HG03025 (cell line): ENCODE data around the gene ZNF652.

Experiments used
- ATAC-seq: cut with Tn5 transposase; IDR thresholded peaks from one replicate; pipeline ENCODE4 v1.9.1; 2021; ENCODE audit warnings: mild to moderate bottlenecking, moderate library complexity; ENCODE audit not compliant: unreplicated experiment, low FRiP score

The ZNF652 gene

DNA sequence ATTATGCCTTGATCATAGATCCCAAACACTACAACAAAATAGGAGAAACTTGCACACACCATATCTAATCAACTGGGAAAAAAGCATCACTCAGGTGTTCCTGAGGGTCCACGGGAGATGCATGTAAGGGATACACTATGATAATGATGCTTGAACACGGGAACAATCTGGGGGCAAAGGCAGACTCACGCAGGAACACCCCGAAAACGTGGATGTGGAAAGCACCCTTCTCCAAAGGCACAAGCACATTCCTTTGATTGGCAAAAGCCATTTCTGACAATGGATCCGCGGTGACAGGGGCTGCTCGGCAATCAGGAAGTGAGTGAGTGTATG, 1.3 kb downstream of the ZNF652 start:
- ATAC-seq: no peak

DNA sequence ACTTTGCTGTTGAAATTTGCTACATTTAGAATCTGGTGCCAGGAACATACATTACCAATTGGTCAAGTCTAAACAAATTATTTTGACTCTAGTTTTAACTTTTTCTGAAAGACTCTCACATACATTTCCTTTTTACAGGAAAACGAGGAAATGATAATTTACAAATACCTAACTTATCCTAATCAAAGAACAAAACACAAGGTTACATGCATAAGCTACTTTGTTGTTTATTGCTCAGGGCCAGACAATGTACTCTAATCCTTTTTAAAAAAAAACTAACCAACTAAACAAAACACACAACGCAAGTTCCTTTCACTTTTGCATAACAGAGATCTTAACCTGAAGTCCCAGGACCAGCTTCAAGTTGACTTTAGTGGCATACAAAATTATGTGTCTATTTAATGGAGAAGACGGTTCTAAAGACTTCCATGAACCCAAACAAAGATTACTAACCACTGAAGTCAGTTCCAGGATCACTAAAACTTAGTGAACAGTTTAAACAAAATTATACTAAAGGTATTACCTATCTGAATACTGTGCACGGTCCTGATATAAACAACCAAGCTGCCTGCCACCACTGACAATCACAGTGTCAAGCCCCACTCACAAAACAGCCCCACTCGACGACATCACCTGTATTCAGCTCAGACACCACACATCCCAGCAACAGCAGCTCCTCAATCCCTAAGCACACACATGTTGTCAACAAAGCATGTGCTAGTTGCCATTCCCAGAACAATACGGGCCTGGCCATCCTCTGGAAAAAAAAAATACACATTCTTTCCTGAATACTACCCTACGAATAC, 1.9 kb downstream of the ZNF652 start:
- no peak for ATAC-seq

DNA sequence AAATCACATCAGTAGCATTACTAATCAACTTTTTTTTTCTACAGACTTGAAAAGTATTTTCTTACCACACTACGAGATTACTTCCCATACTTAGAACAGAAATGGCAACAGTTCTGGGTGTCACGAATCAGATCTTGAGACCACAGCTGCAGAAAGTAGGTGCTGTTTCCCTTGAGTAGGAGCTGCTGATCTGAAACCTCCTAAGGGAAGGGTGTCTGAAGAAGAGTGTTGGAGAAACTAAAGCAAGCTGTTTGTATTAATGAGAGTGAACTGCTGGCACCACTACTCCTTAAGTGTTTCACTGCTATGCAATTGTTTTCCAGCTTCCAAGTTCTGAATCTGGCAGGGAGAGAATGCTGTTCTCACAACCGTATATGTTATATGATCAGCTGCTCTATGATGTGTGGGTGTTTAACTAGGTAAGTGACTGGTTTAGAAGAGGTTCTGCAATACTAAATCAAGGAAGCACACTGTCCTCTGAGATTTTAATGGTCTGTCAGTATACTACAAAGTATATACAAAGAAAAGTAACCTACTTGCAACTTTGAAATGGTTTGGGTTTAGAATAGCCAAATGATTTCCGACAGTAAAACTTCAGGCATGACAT, 3.3 kb downstream of the ZNF652 start:
- ATAC-seq: no peak

DNA sequence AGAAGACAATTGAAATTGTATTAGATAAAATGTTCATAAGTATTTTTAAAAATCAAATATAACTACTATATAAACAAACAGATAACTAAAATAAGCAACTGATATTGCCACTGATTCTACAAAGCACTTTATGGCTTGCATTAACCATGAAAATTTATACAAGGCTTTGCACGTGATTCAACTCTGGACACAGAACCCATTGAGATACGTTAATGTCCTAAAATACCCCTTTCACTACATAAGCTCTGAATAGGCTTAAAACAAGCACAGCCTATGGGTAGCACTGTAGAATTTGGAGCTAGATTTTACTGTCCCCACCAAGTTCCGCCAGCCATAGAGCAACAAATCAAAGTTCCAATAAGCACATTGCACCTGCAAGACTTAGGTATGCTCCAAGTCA, 4.5 kb downstream of the ZNF652 start:
- ATAC-seq: no peak

DNA sequence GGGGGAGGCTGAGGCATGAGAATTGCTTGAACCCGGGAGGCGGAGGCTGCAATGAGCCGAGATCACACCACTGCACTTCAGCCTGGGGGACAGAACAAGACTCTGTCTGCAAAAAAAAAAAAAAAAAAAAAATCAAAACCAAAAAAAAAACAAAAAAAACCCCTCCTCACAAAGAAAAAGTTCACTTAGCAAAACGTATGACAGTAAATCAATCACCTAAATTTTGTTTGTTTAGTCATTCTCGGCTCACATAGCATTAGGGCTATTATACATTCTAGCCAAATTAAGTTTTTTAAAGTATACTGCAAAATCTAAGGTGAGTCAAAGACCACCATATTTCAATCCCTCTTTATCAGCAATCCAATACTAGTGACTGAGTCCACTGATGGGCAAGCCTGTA, 5.7 kb downstream of the ZNF652 start:
- ATAC-seq: no peak

DNA sequence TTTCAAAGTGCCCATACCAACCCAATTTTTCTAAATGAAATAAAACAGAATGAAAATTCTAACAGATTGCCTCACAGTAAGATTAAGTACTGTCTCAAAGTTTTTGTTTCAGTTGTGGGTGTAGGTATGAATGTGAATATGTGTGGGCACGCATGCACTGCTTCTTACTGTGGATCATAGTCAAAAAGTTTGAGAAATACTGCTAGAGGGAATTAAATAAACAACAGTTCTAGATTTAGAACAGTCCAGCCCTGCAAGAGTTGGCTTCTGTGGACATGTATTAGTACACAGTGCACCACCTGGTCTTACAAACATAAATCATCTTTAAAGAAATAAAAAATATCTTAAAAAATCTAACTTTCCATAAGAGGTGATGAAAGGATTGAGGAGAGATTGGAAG, 8.4 kb downstream of the ZNF652 start:
- ATAC-seq: no peak

DNA sequence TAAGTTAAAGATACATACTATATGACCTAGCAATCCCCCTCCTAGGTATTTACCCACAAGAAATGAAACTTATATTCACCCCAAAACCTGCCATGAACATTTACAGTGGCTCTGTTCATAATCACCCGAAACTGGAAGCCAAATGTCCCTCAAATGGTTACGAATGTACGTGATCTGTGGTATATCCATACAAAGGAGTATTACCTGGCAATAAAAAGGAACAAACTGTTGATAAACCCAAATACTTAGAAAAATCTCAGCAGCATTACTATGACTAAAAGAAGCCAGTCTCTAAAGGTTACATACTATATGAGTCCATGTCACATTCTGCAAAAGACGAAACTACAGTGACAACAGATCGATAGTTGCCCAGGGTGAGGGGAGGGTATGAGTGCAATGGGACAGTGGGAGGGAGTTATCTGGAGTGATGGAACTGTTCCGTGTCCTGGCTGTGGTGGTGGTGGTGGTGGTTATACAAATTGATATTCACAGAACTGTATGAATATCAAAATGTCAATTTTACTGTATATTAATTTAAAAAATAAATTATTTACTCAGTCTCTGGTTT, 9.4 kb downstream of the ZNF652 start:
- ATAC-seq: no peak

DNA sequence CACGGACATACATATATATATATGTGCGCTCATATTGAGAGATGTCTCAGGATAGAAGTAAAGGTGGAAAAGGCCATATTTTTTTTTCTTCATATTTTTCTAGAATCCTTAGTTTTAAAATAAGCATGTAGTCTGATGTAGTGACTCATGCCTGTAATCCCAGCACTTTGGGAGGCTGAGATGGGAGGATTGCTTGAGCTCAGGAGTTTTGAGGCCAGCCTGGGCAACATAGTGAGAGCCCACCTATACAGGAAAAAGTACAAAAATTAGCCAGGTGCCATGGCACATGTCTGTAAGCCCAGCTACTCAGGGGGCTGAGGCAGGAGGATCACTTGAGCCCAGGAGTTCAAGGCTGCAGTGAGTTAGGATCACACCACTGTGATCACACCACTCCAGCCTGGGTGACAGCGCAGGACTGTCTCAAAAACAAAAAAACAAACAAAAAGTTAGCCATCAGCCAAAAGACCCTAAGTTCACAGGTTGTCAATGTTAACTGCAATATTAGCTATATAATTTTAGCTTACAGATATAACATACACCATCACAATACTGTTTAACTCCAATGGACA, 10.4 kb downstream of the ZNF652 start:
- ATAC-seq: no peak

DNA sequence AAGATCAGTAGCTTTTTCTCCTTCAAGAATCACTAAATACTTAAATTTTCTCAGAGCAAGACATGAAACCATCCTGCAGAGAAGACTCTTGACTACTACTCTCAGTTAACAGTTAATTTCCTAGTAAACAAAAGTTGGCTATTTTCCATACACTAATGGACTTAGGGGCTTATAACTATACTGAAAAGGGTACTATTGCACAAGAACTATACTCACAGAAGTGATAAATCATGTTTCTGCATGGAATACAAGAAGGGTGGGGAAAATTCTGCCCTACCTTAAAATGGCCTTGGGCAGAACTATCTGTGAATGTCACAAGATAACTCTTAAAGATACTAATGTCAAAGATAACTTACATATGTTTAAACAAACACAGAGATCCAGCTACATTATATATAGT, 12.5 kb downstream of the ZNF652 start:
- no peak for ATAC-seq

DNA sequence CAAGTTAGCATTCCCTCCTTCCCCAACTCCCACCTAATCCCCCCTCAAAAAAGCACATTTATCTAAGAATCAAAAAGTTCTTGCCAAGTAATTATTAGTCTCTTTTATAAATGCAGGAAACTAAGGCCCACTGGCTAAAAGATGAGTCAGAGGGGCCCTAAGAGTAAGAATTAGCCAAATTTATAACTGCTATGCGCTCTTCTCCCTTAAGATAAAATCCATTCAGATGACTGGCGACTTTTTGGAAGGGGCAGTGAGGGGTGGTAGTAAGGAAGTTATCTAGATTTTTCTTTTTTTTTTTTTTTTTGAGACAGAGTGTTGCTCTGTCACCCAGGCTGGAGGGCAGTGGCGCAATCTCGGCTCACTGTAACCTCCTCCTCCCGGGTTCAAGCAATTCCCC, 17.1 kb downstream of the ZNF652 start:
- no peak for ATAC-seq

DNA sequence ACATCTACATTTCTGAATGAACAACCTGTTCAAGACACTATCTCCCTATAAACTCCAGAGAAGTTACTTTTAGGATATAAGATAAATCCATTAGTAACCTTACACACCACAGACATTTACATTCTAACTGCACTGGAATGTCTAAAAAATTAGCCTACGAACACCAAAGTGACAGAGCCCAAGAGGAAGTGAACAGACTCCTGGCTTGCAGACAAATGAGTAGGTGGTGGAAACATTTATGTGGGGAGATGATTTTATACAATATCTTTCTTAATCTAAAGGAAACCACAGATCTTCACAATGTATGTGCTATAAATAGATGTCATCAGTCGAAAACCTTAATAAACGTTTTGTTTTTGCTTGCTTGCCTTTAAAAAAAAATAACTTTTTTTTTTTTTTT, 18.8 kb downstream of the ZNF652 start:
- ATAC-seq: no peak

DNA sequence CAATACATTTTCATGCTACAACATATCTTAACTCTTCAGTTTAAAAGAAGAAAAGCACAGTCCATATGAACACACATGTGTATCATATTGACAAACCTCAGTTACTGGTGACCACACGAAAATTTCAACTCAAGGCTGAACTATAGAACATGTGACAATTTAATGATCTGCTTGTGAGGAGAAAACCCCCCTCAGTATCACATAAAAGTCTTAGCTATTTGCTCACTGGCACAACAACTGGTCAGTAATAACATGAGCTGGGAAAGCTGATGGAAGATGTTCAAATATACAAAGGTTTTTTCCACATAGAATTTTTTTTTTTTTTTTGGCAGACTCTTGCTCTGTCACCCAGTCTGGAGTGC, 19.5 kb downstream of the ZNF652 start:
- no peak for ATAC-seq

DNA sequence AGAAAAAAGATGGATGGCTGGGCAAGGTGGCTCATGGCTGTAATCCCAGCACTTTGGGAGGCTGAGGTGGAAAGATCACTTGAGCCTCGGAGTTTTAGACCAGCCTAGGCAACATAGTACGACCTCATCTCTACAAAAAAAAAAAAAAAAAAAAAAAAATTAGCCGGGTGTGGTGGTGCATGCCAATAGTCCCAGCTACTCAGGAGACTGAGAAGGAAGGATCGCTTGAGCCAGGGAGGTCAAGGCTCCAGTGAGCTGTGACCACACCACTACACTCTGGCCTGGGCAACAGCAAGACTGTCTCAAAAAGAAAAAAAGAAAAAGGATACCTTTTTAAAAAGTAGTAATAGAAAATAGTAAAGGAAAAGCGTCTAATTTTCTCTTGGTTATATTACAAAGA, 20.7 kb downstream of the ZNF652 start:
- no peak for ATAC-seq

DNA sequence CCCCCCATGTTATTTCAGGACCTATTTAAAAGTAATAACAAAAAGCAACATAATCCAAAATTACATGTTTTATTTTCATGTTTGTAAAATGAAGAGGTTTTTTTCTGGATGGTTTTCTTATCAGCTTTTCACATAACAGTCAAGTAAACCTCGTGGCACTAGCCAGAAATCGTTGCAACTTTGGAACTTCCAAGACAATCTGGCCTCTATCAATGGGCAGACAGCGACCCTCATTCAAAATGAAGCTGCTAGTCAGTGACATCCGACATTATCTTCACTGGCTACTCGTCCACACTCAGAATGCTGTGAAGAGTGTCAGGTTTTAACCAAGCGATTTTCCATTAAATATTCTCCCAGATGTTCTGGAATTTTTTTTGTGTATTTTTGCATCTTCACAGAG, 22.7 kb downstream of the ZNF652 start:
- ATAC-seq: no peak

DNA sequence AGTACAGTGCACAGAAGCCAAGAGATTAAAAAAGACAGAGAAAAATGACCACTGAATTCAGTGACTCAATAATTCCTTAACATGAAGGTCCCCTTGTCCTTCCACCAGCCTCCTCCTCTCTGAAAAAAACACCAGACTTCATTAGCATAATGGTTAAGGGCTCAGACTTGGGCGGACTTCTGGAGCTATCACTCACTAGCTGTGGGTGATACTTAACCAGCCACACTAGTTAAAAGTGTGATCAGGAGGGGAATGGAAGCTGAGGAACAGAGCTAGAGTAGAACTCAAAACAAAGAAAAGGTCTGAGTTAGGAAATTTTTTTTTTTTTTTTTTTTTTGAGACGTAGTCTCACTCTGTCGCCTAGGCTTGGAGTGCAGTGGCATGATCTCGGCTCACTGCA, 23.2 kb downstream of the ZNF652 start:
- ATAC-seq: no peak

DNA sequence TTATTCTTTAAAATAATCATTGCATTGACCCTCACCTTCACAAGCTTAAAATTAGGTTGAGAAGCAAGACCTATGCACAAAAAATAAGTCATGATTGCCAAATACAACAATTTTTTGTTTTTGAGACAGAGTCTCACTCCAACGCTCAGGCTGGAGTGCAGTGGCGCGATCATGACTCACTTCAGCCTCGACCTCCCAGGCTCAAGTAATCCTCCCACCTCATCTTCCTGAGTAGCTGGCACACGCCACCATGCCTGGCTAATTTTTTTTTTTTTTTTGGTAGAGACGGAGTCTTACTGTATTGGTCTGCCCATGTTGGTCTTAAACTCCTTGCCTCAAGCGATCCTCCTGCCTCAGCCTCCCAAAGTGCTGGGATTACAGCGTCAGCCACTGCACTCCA, 24.2 kb downstream of the ZNF652 start:
- ATAC-seq: no peak

DNA sequence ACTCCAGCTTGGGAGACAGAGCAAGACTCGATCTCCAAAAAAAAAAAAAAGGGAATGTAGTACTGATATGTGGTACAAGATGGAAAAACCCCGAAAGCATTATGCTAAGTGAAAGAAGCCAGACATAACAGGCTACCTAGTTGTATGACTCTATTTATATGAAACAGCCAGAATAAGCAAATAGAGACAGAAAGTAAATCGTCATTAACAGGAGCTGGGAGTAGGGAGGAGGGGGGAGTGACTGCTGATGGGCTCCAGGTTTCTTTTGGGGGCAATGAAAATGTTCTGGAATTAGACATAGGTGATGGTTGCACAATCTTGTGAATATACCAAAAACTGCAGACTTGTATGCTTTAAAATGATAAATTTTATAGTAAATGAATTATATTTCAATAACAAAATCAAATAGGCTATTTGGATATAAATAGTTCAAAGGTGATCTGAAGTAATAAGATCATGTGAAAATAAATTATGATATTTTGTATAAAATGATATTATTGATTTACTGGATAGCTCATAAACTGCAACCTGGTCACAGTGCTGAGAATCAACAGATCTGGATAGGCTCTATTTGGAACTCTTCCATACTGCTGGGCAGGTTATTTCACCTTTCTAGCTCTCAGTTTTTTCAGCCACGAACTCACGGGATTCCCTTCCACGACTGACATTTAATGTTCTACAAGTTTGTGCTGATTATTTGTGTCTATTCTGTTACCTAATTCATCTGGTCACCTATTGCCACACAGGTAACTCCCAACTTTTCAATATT, 27.1 kb downstream of the ZNF652 start:
- ATAC-seq: no peak

DNA sequence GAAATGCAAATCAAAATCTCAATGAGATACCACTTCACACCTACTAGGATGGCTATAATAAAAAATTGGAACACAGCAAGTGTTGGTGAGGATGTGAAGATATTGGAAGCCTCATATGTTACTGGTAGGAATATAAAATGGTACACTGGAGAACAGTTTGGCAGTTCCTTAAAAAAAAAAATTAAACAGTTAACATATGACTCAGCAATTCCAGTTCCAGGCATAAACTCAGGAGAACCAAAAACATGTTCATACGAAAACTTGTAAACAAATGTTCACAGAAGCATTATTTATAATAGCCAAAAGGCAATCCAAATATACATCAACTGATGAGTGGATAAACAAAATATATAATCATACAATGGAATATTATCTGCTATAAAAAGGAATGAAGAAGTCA, 28.2 kb downstream of the ZNF652 start:
- no peak for ATAC-seq

DNA sequence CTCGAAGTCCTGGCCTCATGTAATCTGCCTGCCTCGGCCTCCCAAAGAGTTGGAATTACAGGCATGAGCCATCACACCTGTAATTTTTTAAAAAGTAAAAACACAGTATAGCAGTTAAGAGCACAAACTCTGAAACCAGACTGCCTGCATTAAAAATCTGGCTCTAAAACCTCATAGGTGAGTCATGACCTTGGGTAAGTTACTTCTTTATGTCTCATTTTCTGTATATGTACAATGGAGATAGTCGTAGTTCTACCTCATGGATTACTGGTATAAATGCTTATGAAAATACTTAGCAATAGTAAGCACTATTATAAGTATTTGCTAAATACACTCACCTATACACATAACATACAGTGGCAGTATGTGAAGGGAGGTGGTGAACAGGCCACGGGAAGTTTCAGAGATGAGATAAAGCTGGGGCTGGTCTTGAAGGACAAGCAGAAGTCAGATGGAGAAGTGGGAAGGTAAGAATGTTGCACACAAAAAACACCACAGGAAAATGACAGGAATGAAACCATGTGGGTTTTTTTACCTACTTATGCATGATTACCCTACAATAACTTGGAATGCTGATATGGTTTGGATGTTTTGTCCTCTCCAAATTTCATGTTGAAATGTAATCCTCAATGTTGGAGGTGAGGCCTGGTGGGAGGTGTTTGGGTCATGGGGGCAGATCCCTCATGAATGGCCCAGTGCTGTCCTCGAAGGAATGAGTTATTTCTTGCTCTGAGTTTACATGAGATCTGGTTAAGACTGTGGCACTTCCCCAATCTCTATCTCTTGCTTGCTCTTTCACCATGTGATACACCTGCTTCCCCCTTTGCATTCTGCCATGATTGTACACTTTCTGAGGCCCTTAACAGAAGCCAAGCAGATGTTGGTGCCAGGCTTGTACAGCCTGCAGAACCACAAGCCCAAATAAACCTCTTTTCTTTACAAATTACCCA, 33.9 kb downstream of the ZNF652 start:
- no peak for ATAC-seq

DNA sequence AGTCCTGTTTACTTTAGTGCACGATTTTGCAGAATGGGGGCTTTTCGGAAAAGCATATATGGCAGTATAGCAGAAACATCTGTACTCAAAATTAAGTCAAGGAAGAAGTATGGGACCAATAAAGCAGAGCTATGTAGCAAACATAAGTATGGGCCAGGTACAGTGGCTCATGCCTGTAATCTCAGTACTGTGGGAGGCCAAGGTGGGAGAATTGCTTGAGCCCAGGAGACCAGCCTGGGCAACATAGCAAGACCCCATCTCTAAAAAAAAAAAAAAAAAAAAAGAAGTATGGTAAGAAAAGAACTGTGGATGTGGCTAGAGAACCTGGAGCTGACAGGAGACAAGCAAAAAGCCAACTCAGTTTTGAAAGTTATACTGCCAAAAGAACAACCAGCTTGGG, 36.1 kb downstream of the ZNF652 start:
- ATAC-seq: no peak
